CD4-positive, alpha-beta T cell treated with Interleukin-15 for 1 hour (primary cell): ENCODE data around the gene DMD.
"Not testable (repeated sequence)": the region's sequence is repeated elsewhere in the genome, so short reads cannot be mapped to it uniquely, and the experiment has no call there.

Experiments used
- DNase-seq: peaks from one replicate; pipeline ENCODE4 v3.0.0-alpha.2; 2020

The DMD gene

GRCh38 chrX:31471229-31471628, 1740.1 kb downstream of the DMD start:
- DNase-seq, result no peak

GRCh38 chrX:31470753-31471152, 1740.6 kb downstream of the DMD start:
- not testable (repeated sequence) for DNase-seq

GRCh38 chrX:31464306-31464915, 1746.9 kb downstream of the DMD start:
- DNase-seq, result no peak

GRCh38 chrX:31461266-31461665, 1750.1 kb downstream of the DMD start:
- no peak for DNase-seq

GRCh38 chrX:31459361-31459760, 1752.0 kb downstream of the DMD start:
- no peak for DNase-seq

- DNase-seq, result no peak
These were observed 1761.4 kb downstream of the DMD start for GRCh38 chrX:31449965-31450364.

GRCh38 chrX:31449081-31449480, 1762.3 kb downstream of the DMD start:
- no peak for DNase-seq

- no peak for DNase-seq
These were observed 1765.8 kb downstream of the DMD start for GRCh38 chrX:31445542-31445941.

GRCh38 chrX:31443654-31444053, 1767.7 kb downstream of the DMD start:
- no peak for DNase-seq

GRCh38 chrX:31440546-31440945, 1770.8 kb downstream of the DMD start:
- DNase-seq, result no peak

GRCh38 chrX:31436424-31436823, 1774.9 kb downstream of the DMD start:
- no peak for DNase-seq

GRCh38 chrX:31435592-31435991, 1775.8 kb downstream of the DMD start:
- no peak for DNase-seq

- DNase-seq, result no peak
These were observed 1777.5 kb downstream of the DMD start for GRCh38 chrX:31433856-31434255.

GRCh38 chrX:31429915-31430314, 1781.4 kb downstream of the DMD start:
- DNase-seq, result no peak

GRCh38 chrX:31423609-31424189, 1787.7 kb downstream of the DMD start:
- DNase-seq, result no peak

GRCh38 chrX:31421441-31421840, 1789.9 kb downstream of the DMD start:
- DNase-seq, result no peak

GRCh38 chrX:31420711-31421151, 1790.6 kb downstream of the DMD start:
- no peak for DNase-seq

- no peak for DNase-seq
These were observed 1791.0 kb downstream of the DMD start for GRCh38 chrX:31420302-31420701.

- DNase-seq, result no peak
These were observed 1814.2 kb downstream of the DMD start for GRCh38 chrX:31397119-31397518.

GRCh38 chrX:31392513-31392912, 1818.8 kb downstream of the DMD start:
- DNase-seq, result no peak

- DNase-seq, result no peak
These were observed 1822.4 kb downstream of the DMD start for GRCh38 chrX:31388946-31389345.

- DNase-seq, result no peak
These were observed 1826.9 kb downstream of the DMD start for GRCh38 chrX:31384471-31384870.

- no peak for DNase-seq
These were observed 1827.4 kb downstream of the DMD start for GRCh38 chrX:31383991-31384390.

- not testable (repeated sequence) for DNase-seq
These were observed 1832.4 kb downstream of the DMD start for GRCh38 chrX:31378973-31379372.

GRCh38 chrX:31377821-31378220, 1833.5 kb downstream of the DMD start:
- DNase-seq, result not testable (repeated sequence)
